A673 (cell line): ENCODE measurements around the gene TOR4A. TPM values are rescaled to one million over a fixed set of nuclear protein-coding genes. Genes with fewer than 3 reads are reported as not detected.
A peak's percentile ranks its signal among the peaks of the same experiment; 100 is the strongest.
"Not testable (repeated sequence)": the region's sequence is repeated elsewhere in the genome, so short reads cannot be mapped to it uniquely, and the experiment has no call there.

Source experiments
- BruUV-seq: library from RNA; stranded (reverse); fragments of 400-500 nt; replicated peaks from 2 replicates; lab custom pipeline; 2021; lab: Mats Ljungman, UMichigan
- CTCF ChIA-PET: fragments of 300-600 bp; sonication (Branson Sonifier 250); formaldehyde crosslinking; loops from one replicate; lab custom pipeline; 2022; ENCODE audit warnings: antibody characterized with exemption; lab: Charles Lee
- POLR2A ChIA-PET: fragments of 300-600 bp; sonication (Branson Sonifier 250); formaldehyde crosslinking; loops from one replicate; lab custom pipeline; 2022; ENCODE audit warnings: antibody characterized with exemption; ENCODE audit not compliant: low non-redundant PET; lab: Charles Lee
- DNase-seq: peaks from one replicate; pipeline ENCODE4 v3.0.0-alpha.2; 2015; ENCODE audit warnings: low spot score
- H3K27ac ChIP-seq: fragments of 200-600 bp; sonication (generic); 2 replicates; pipeline ENCODE4 v1.5.1; 2016; ENCODE audit warnings: mixed run types, low read depth, mild to moderate bottlenecking, mixed read lengths, antibody characterized with exemption, low read length; ENCODE audit not compliant: poor library complexity, severe bottlenecking
- H3K27me3 ChIP-seq: fragments of 200-600 bp; sonication (generic); replicated peaks from 2 replicates; pipeline ENCODE4 v1.6.1; 2017; ENCODE audit warnings: mixed run types, low read depth, mild to moderate bottlenecking, mixed read lengths, antibody characterized with exemption, low read length; ENCODE audit not compliant: insufficient read depth, poor library complexity
- H3K36me3 ChIP-seq: fragments of 200-600 bp; sonication (generic); 2 replicates; pipeline ENCODE4 v1.6.1; 2016; ENCODE audit warnings: mixed run types, mild to moderate bottlenecking, mixed read lengths, antibody characterized with exemption, low read length; ENCODE audit not compliant: insufficient read depth, poor library complexity, severe bottlenecking
- H3K4me1 ChIP-seq: fragments of 200-600 bp; sonication (generic); 2 replicates; pipeline ENCODE4 v1.6.1; 2017; ENCODE audit warnings: mixed run types, mild to moderate bottlenecking, mixed read lengths, antibody characterized with exemption, low read length; ENCODE audit not compliant: insufficient read depth, poor library complexity, severe bottlenecking
- H3K4me3 ChIP-seq: fragments of 200-600 bp; sonication (generic); 2 replicates; pipeline ENCODE4 v1.5.1; 2016; ENCODE audit warnings: low read depth, mixed run types, mild to moderate bottlenecking, mixed read lengths, low read length; ENCODE audit not compliant: poor library complexity, severe bottlenecking
- H3K9me3 ChIP-seq: fragments of 200-600 bp; sonication (generic); 2 replicates; pipeline ENCODE4 v1.6.1; 2016; ENCODE audit warnings: mixed run types, low read depth, mild to moderate bottlenecking, mixed read lengths, antibody characterized with exemption, low read length; ENCODE audit not compliant: poor library complexity, severe bottlenecking
- EZH2 ChIP-seq: fragments of 200-600 bp; sonication (generic); IDR thresholded peaks from 2 replicates; pipeline ENCODE4 v1.6.1; 2017; ENCODE audit warnings: borderline replicate concordance, low read depth, mild to moderate bottlenecking, mixed read lengths, antibody characterized with exemption, low read length; ENCODE audit not compliant: poor library complexity, severe bottlenecking
- intact Hi-C: fragments of 100-400 bp; cut with micrococcal nuclease; formaldehyde crosslinking; loops from one replicate; pipeline ENCODE4 v1.10.0; 2022; ENCODE audit not compliant: unreplicated experiment
- total RNA-seq: library from RNA; stranded (reverse); gene quantifications from 2 replicates; pipeline ENCODE4 v1.2.3, GENCODE V29; 2021
- TF ChIP-seq, protein P1 (sequence below): fragments of 300-800, 200-600 bp; sonication (generic); conservative IDR thresholded peaks from 2 replicates; pipeline ENCODE4 v1.5.1; 2017; ENCODE audit warnings: low read depth, mild to moderate bottlenecking, antibody characterized with exemption, low read length, moderate library complexity, mixed read lengths

TOR4A gene
- total RNA-seq, 1 experiment from 2014 or later = 0.82 TPM

DNA sequence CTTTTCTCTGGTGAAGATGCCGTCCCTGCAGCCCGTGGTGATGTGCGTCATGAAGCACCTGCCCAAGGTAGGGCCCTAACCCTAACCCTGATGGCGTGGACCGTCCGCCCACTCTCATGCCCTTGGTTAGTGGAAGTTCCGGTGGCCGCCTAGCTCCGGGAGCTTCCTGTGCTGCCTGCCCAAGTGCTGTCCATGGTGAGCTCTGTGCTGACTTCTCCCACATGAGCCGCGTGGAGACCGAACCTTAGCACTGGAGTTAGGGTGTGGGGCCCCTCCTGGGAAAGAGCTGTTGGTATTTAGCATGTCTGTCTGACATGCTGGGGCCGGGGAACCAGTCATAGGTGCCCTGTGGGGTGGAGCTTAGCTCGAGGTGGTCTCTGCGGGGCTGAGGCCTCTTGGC, 21.2 kb upstream of the TOR4A start:
- BruUV-seq = no TSS peak
- no peak for TF ChIP-seq EZH2
- TF ChIP-seq, protein P1, sequence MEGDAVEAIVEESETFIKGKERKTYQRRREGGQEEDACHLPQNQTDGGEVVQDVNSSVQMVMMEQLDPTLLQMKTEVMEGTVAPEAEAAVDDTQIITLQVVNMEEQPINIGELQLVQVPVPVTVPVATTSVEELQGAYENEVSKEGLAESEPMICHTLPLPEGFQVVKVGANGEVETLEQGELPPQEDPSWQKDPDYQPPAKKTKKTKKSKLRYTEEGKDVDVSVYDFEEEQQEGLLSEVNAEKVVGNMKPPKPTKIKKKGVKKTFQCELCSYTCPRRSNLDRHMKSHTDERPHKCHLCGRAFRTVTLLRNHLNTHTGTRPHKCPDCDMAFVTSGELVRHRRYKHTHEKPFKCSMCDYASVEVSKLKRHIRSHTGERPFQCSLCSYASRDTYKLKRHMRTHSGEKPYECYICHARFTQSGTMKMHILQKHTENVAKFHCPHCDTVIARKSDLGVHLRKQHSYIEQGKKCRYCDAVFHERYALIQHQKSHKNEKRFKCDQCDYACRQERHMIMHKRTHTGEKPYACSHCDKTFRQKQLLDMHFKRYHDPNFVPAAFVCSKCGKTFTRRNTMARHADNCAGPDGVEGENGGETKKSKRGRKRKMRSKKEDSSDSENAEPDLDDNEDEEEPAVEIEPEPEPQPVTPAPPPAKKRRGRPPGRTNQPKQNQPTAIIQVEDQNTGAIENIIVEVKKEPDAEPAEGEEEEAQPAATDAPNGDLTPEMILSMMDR = no peak

DNA sequence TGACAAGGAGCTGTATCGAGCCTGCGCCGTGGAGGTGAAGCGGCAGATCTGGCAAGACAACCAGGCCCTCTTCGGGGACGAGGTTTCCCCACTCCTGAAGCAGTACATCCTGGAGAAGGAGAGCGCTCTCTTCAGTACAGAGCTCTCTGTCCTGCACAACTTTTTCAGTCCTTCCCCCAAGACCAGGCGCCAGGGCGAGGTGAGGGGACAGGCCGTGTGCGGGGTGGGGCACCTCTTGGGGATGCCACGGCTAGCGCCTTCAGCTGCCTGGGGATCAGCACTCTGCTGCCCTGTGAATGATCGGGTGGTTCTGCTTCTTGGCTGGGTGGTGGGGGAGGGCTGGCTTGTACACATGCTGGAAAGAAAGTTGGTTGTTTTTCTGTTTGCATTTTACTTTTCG, 20.7 kb upstream of the TOR4A start:
- intact Hi-C loops = no loop called here
- Histone ChIP-seq H3K4me3 (peak overlapping the region; percentile 88), H3K27me3 (no peaks in the 10 kb centered on the region), H3K27ac (no peak overlapping the region), H3K9me3 (no peaks in the 10 kb centered on the region), H3K4me1 (peaks cover 15% of the 10 kb centered on the region), H3K36me3 (peaks cover 16% of the 10 kb centered on the region)
- ChIA-PET CTCF (no interaction called here), POLR2A (no interaction called here)
- no peak for DNase-seq
- no peak for TF ChIP-seq EZH2
- TF ChIP-seq, protein P1 = no peak
- BruUV-seq = no TSS peak

More for the DNA sequence above, 21.2 kb upstream of the TOR4A start:
- ChIA-PET CTCF (no interaction called here), POLR2A (no interaction called here)
- Histone ChIP-seq H3K36me3 (peaks cover 16% of the 10 kb centered on the region), H3K27me3 (no peaks in the 10 kb centered on the region), H3K4me1 (peaks cover 15% of the 10 kb centered on the region), H3K27ac (peak overlapping the region; percentile 79), H3K4me3 (peak overlapping the region; percentile 88), H3K9me3 (no peaks in the 10 kb centered on the region)
- no peak for DNase-seq
- intact Hi-C loops = no loop called here

DNA sequence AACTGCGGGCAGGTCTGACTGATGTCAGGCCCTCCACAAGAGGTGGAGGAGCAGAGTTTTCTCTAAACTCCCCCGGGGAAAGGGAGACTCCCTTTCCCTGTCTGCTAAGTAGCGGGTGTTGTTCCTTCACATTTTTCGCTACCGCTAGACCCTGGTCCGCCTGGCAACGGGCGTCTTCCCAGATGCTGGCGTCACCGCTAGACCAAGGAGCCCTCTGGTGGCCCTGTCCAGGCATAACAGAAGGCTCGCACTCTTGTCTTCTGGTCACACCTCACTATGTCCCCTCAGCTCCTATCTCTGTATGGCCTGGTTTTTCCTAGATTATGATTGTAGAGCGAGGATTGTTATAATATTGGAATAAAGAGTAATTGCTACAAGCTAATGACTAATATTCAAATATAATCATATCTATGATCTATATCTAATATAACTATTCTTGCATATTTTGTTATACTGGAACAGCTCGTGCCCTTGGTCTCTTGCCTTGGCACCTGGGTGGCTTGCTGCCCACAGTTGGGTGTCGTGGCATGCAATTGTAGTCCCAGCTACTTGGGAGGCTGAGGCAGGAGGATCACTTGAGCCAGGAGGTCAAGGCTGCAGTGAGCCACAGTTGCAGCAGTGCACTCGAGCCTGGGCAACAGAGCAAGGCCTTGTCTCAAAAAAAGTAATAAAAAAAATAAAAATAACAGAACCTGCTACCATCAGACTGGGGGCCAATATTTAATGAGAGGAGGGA, 15.2 kb upstream of the TOR4A start:
- H3K9me3 ChIP-seq, H3K27ac ChIP-seq, H3K4me3 ChIP-seq, BruUV-seq, POLR2A ChIA-PET, intact Hi-C loops, H3K27me3 ChIP-seq, H3K4me1 ChIP-seq: not testable (repeated sequence)
- DNase-seq = peak; percentile 62
- peaks cover 29% of the 10 kb centered on the region for H3K36me3 ChIP-seq
- CTCF ChIA-PET = interaction anchor here (0.9 kb wide), 1 partner anchor 26 kb away, joined by 4 read pairs; no protein-coding TSS in a partner anchor
- TF ChIP-seq, protein P1 = peak; percentile 43
